ENCODE results near the gene C2orf92. TPM values are rescaled to one million over a fixed set of nuclear protein-coding genes. Genes with fewer than 3 reads are reported as not detected.

Gene C2orf92
- total RNA-seq, 1 experiment from 2014 or later: 6.0 TPM

GRCh38 chr2:97675430-97676113 lies 6.1 kb downstream of the C2orf92 start:
- CTCF ChIA-PET: interaction anchor here (0.8 kb wide), 1 partner anchor 12 kb away, joined by 3 read pairs; the partner anchor contains the start of gene ACTR1B
- BruUV-seq (replicated peaks): no TSS peak

GRCh38 chr2:97676620-97677019 lies 7.1 kb downstream of the C2orf92 start:
- Histone ChIP-seq H3K4me3 (ENCODE audit: low read depth in 2 of 2, low read length in 2 of 2) (no peak overlapping the region), H3K4me1 (ENCODE audit: control insufficient read depth, insufficient read depth, low read length) (no peaks in the 10 kb centered on the region), H3K27ac (ENCODE audit: low read length) (no peak overlapping the region), H3K36me3 (ENCODE audit: control insufficient read depth, insufficient read depth, low read length) (no peaks in the 10 kb centered on the region), H3K27me3 (ENCODE audit: control insufficient read depth, insufficient read depth, low read length) (no peaks in the 10 kb centered on the region), H3K9me3 (ENCODE audit: control insufficient read depth, insufficient read depth, low read depth, low read length) (no peaks in the 10 kb centered on the region)
- ATAC-seq: no peak
- POLR2A ChIA-PET: no interaction called here
- intact Hi-C loops (cut with micrococcal nuclease; ENCODE audit: unreplicated experiment): no loop called here
- DNase-seq (ENCODE audit: low read depth, low spot score): no peak
- BruUV-seq (replicated peaks): no TSS peak
- CTCF ChIA-PET: no interaction called here
- TF ChIP-seq TCF7L2 (IDR thresholded peaks at IDR 0.05; ENCODE audit: low read depth, low read length): no peak
- no peak for TF ChIP-seq REST (IDR thresholded peaks at IDR 0.05; ENCODE audit: insufficient read depth in 1 of 2, low read depth in 2 of 2, low read length in 1 of 2)
- no peak for TF ChIP-seq SIN3A (IDR thresholded peaks at IDR 0.05; ENCODE audit: borderline replicate concordance, insufficient read depth, low read depth, low read length)
- TF ChIP-seq POLR2AphosphoS5 (IDR thresholded peaks at IDR 0.05; ENCODE audit: low read depth, low read length): no peak
- TF ChIP-seq CTCF (IDR thresholded peaks at IDR 0.05): no peak
- in situ Hi-C loops (cut with HindIII; ENCODE audit: low pct_unique_long_range_greater_than_20kb, low sequenced_read_pairs): no loop called here

More at GRCh38 chr2:97675430-97676113, 6.1 kb downstream of the C2orf92 start:
- Histone ChIP-seq H3K27ac (ENCODE audit: low read length) (no peak overlapping the region), H3K9me3 (ENCODE audit: control insufficient read depth, insufficient read depth, low read depth, low read length) (no peaks in the 10 kb centered on the region), H3K4me3 (ENCODE audit: low read depth in 2 of 2, low read length in 2 of 2) (no peak overlapping the region), H3K27me3 (ENCODE audit: control insufficient read depth, insufficient read depth, low read length) (no peaks in the 10 kb centered on the region), H3K4me1 (ENCODE audit: control insufficient read depth, insufficient read depth, low read length) (no peaks in the 10 kb centered on the region), H3K36me3 (ENCODE audit: control insufficient read depth, insufficient read depth, low read length) (no peaks in the 10 kb centered on the region)
- DNase-seq (ENCODE audit: low read depth, low spot score) (no peak), ATAC-seq (no peak)
- POLR2A ChIA-PET: no interaction called here
- intact Hi-C loops (cut with micrococcal nuclease; ENCODE audit: unreplicated experiment): no loop called here
- in situ Hi-C loops (cut with HindIII; ENCODE audit: low pct_unique_long_range_greater_than_20kb, low sequenced_read_pairs): no loop called here
- no peak for TF ChIP-seq SIN3A (IDR thresholded peaks at IDR 0.05; ENCODE audit: borderline replicate concordance, insufficient read depth, low read depth, low read length)
- TF ChIP-seq TCF7L2 (IDR thresholded peaks at IDR 0.05; ENCODE audit: low read depth, low read length): no peak
- no peak for TF ChIP-seq REST (IDR thresholded peaks at IDR 0.05; ENCODE audit: insufficient read depth in 1 of 2, low read depth in 2 of 2, low read length in 1 of 2)
- no peak for TF ChIP-seq CTCF (IDR thresholded peaks at IDR 0.05)
- TF ChIP-seq POLR2AphosphoS5 (IDR thresholded peaks at IDR 0.05; ENCODE audit: low read depth, low read length): no peak
